GM13977 (cell line): ENCODE results near the gene TMEM43.

Experiments
- DNase-seq: peaks from one replicate; pipeline ENCODE4 v3.0.0; 2012; ENCODE audit warnings: low spot score
- in situ Hi-C: fragments of 300-500 bp; cut with MboI; formaldehyde crosslinking; loops from one replicate; pipeline ENCODE4 v1.12.0; 2022; ENCODE audit warnings: low sequenced_read_pairs, low pct_unique_long_range_greater_than_20kb, mixed read lengths, inconsistent platforms; ENCODE audit not compliant: unreplicated experiment
- TF ChIP-seq, protein P1 (sequence below): IDR thresholded peaks from 2 replicates; pipeline ENCODE4 v1.5.1; 2012; ENCODE audit warnings: mild to moderate bottlenecking, control low read depth; ENCODE audit not compliant: insufficient read depth; ENCODE audit errors: extremely low read depth, missing control alignments

TMEM43 gene

GRCh38 chr3:14150491-14151230, 25.8 kb downstream of the TMEM43 start:
- in situ Hi-C loops: no loop called here
- TF ChIP-seq, protein P1, sequence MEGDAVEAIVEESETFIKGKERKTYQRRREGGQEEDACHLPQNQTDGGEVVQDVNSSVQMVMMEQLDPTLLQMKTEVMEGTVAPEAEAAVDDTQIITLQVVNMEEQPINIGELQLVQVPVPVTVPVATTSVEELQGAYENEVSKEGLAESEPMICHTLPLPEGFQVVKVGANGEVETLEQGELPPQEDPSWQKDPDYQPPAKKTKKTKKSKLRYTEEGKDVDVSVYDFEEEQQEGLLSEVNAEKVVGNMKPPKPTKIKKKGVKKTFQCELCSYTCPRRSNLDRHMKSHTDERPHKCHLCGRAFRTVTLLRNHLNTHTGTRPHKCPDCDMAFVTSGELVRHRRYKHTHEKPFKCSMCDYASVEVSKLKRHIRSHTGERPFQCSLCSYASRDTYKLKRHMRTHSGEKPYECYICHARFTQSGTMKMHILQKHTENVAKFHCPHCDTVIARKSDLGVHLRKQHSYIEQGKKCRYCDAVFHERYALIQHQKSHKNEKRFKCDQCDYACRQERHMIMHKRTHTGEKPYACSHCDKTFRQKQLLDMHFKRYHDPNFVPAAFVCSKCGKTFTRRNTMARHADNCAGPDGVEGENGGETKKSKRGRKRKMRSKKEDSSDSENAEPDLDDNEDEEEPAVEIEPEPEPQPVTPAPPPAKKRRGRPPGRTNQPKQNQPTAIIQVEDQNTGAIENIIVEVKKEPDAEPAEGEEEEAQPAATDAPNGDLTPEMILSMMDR: no peak
- no peak for DNase-seq

GRCh38 chr3:14151471-14152083, 26.7 kb downstream of the TMEM43 start:
- TF ChIP-seq, protein P1: no peak
- DNase-seq: no peak
- in situ Hi-C loops: no loop called here

- TF ChIP-seq, protein P1: peak; percentile 20
- no peak for DNase-seq
- in situ Hi-C loops: no loop called here
Observed at GRCh38 chr3:14152233-14152962, 27.5 kb downstream of the TMEM43 start.

DNA sequence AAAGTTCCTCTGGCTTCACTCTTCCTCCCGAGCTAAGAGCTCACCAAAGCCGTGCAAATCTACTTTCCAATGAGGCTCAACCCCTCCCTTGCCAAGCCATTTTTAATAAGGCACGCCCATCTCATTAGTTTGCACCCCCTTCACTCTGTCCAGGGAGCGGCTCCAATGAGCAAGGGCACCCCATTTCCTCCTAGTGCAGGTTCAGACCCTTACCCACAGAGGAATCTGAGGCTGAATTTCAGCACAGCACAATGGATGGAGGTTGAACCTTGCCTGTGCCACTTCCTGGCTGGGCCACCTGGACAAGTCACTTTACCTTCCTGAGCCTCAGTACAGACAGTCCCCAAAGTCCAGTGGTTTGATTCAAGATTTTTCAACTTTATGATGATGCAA, 28.1 kb downstream of the TMEM43 start:
- DNase-seq: no peak
- TF ChIP-seq, protein P1: no peak
- in situ Hi-C loops: no loop called here

- TF ChIP-seq, protein P1: no peak
- in situ Hi-C loops: no loop called here
- no peak for DNase-seq
Observed at GRCh38 chr3:14153663-14154062, 28.8 kb downstream of the TMEM43 start.

DNA sequence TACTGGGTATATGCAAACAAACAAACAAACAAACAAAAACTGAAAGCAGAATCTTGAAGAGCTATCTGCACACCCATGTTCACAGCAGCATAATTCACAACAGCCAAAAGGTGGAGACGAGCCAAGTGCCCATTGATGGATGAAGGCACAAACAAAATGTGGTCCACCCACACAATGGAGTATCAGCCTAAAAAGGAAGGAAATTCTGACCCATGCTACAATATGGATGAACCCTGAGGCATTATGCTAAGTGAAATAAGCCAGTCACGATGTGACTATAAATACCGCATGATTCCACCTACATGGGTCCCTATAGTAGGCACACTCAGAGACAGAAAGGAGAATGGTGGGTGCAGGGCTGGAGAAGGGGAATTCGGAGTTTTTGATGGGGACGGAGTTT, 29.4 kb downstream of the TMEM43 start:
- no peak for DNase-seq
- in situ Hi-C loops: no loop called here
- TF ChIP-seq, protein P1: no peak
